HepG2 (cell line): ENCODE results near the gene CYP19A1. TPM values are rescaled to one million over a fixed set of nuclear protein-coding genes. Genes with fewer than 3 reads are reported as not detected.

Source experiments
- ATAC-seq: fragments of 200-7000 bp; cut with Tn5 transposase; 3 replicates; pipeline ENCODE4 v1.9.1; 2020; ENCODE audit warnings: mild to moderate bottlenecking, moderate library complexity
- BruUV-seq: library from RNA; stranded (reverse); fragments of 400-500 nt; replicated peaks from 2 replicates; lab custom pipeline; 2021; lab: Mats Ljungman, UMichigan
- CTCF ChIA-PET: fragments of 300-600 bp; formaldehyde crosslinking; extraction: SDS; loops from one replicate; lab custom pipeline; 2021; ENCODE audit warnings: low total read pairs, inconsistent platforms, low intra/inter-chr PET ratio; lab: Yijun Ruan, JAX
- POLR2A ChIA-PET: fragments of 350-600 bp; sonication (Branson Sonifier 250); formaldehyde crosslinking; loops from one replicate; lab custom pipeline; 2020; ENCODE audit warnings: antibody characterized with exemption, inconsistent platforms; lab: Yijun Ruan, JAX
- DNase-seq: peaks from one replicate; pipeline ENCODE4 v3.0.0-alpha.2; 2015; ENCODE audit warnings: low spot score
- FAIRE-seq: peaks from 3 replicates; lab custom pipeline; 2011; peaks lifted over from hg19 to GRCh38; lab: Jason Lieb, UNC
- H2AFZ ChIP-seq: one replicate; pipeline ENCODE4 v1.6.1; 2011; ENCODE audit warnings: low read length, inconsistent platforms
- H3K27ac ChIP-seq: fragments of 300-600 bp; 3 replicates; pipeline ENCODE4 v1.8.0; 2011; ENCODE audit warnings: mixed run types, mild to moderate bottlenecking, mixed read lengths, low read length, inconsistent platforms; ENCODE audit not compliant: insufficient read depth; ENCODE audit errors: extremely low read length
- H3K27me3 ChIP-seq, 2 experiments: fragments of 200-600 bp in 1 of 2; 2 replicates in 1 of 2; 3 replicates in 1 of 2; pipeline versions ENCODE4 v1.6.0 to v1.8.0; 2011; ENCODE audit warnings: low read length in 2 of 2, mild to moderate bottlenecking in 2 of 2, moderate library complexity in 2 of 2, inconsistent platforms in 1 of 2; ENCODE audit not compliant: insufficient read depth in 2 of 2, control insufficient read depth in 1 of 2
- H3K36me3 ChIP-seq, 2 experiments: fragments of 200-600 bp in 1 of 2; replicated peaks in 1 of 2; 2 replicates in 1 of 2; 3 replicates in 1 of 2; pipeline versions ENCODE4 v1.5.1 to v1.8.0; 2011; ENCODE audit warnings: low read length in 2 of 2, inconsistent platforms in 1 of 2; ENCODE audit not compliant: insufficient read depth in 2 of 2, control insufficient read depth in 1 of 2
- H3K4me1 ChIP-seq: 2 replicates; pipeline ENCODE4 v1.5.1; 2012; ENCODE audit warnings: low read length, inconsistent platforms; ENCODE audit not compliant: insufficient read depth
- H3K4me2 ChIP-seq: 2 replicates; pipeline ENCODE4 v1.6.0; 2011; ENCODE audit warnings: low read depth, low read length, inconsistent platforms
- H3K4me3 ChIP-seq, 3 experiments: fragments of 200-600 bp in 1 of 3; sonication (generic), shearing (Covaris generic) in 1 of 3; replicated peaks in 1 of 3; 2 replicates each; pipeline ENCODE4 v1.5.1; 2011 to 2016; ENCODE audit warnings: low read length in 3 of 3, inconsistent platforms in 2 of 3, low read depth in 2 of 3, mild to moderate bottlenecking in 2 of 3, control low read depth in 1 of 3, mixed read lengths in 1 of 3; ENCODE audit not compliant: insufficient read depth in 1 of 3
- H3K79me2 ChIP-seq: one replicate; pipeline ENCODE4 v1.6.1; 2011; ENCODE audit warnings: low read length, inconsistent platforms; ENCODE audit not compliant: insufficient read depth
- H3K9ac ChIP-seq: 2 replicates; pipeline ENCODE4 v1.6.0; 2011; ENCODE audit warnings: mild to moderate bottlenecking, low read depth, low read length, inconsistent platforms; ENCODE audit not compliant: insufficient read depth
- H3K9me3 ChIP-seq: 2 replicates; pipeline ENCODE4 v1.5.1; 2012; ENCODE audit warnings: mild to moderate bottlenecking, low read length
- H4K20me1 ChIP-seq: 2 replicates; pipeline ENCODE4 v1.6.0; 2011; ENCODE audit warnings: inconsistent platforms, mild to moderate bottlenecking, low read length, moderate library complexity; ENCODE audit not compliant: insufficient read depth
- CCAR2 ChIP-seq: fragments of 200-400 bp; formaldehyde crosslinking; optimal IDR thresholded peaks from 2 replicates; pipeline ENCODE3; 2018; ENCODE audit warnings: low read depth, mild to moderate bottlenecking, low read length, moderate library complexity
- KDM1A ChIP-seq: IDR thresholded peaks from 2 replicates; pipeline ENCODE4 v1.6.1; 2016; ENCODE audit warnings: missing compliant biosample characterization
- NFATC3 ChIP-seq: sonication (generic); formaldehyde crosslinking; IDR thresholded peaks from 2 replicates; pipeline ENCODE4 v1.5.1; 2020; ENCODE audit warnings: mild to moderate bottlenecking, missing genetic modification reagents
- NR2F6 ChIP-seq, 2 experiments: IDR thresholded peaks; 2 replicates each; pipeline ENCODE4 v1.6.1; 2016; ENCODE audit warnings: antibody characterized with exemption in 1 of 2, mild to moderate bottlenecking in 1 of 2
- XBP1 ChIP-seq: sonication (generic); formaldehyde crosslinking; IDR thresholded peaks from 2 replicates; pipeline ENCODE4 v1.5.0; 2020; ENCODE audit warnings: missing genetic modification reagents
- ZNF260 ChIP-seq: sonication (generic); formaldehyde crosslinking; IDR thresholded peaks from 2 replicates; pipeline ENCODE4 v1.4.0; 2020; ENCODE audit warnings: missing genetic modification reagents, low read depth, mild to moderate bottlenecking, borderline replicate concordance
- ZNF274 ChIP-seq: sonication (generic); formaldehyde crosslinking; IDR thresholded peaks from 2 replicates; pipeline ENCODE4 v1.5.1; 2020; ENCODE audit warnings: mild to moderate bottlenecking, missing genetic modification reagents
- ZNF768 ChIP-seq: sonication (generic); formaldehyde crosslinking; IDR thresholded peaks from 2 replicates; pipeline ENCODE4 v1.4.0; 2020; ENCODE audit warnings: missing genetic modification reagents
- WGBS: methylation state at CpG from one replicate; pipeline ENCODE4 v1.1.6; 2017; ENCODE audit warnings: low lambda C conversion rate; 5-methylcytosine and 5-hydroxymethylcytosine counted together
- in situ Hi-C: cut with HindIII; loops from 2 replicates; pipeline ENCODE4 v1.10.0; 2017; ENCODE audit warnings: low pct_unique_long_range_greater_than_20kb; ENCODE audit not compliant: extremely low pct_ligation_motif_present
- intact Hi-C: fragments of 100-400 bp; cut with micrococcal nuclease; formaldehyde crosslinking; loops from one replicate; pipeline ENCODE4 v1.10.0; 2022; ENCODE audit not compliant: unreplicated experiment
- polyA plus RNA-seq, 8 experiments: library from polyadenylated mRNA; depleted of rRNA in 3 of 8; stranded (reverse) in 7 of 8; unstranded in 1 of 8; fragments of >200 nt; fragmentation: Illumina TruSeq in 4 of 8; extraction: Trizol in 4 of 8; gene quantifications; 2 replicates each; pipeline versions ENCODE4 v1.2.1 to v1.2.3, GENCODE V29; 2011 to 2016; ENCODE audit warnings: low read depth in 4 of 8, missing spikeins in 1 of 8, mixed read lengths in 1 of 8; ENCODE audit not compliant: insufficient read depth in 1 of 8
- total RNA-seq, 5 experiments: library from RNA; depleted of rRNA; stranded (reverse); fragments of >200 nt; fragmentation: Illumina TruSeq; extraction: Trizol; gene quantifications; 2 replicates each; pipeline ENCODE4 v1.2.3, GENCODE V29; 2016; ENCODE audit warnings: low read depth in 1 of 5

CYP19A1 gene
- total and polyA plus RNA-seq, 2 of the 13 experiments (the other 11 are each of a cell fraction or from before 2014, with no cell fraction given) = 10.9 to 23.0 TPM

- ATAC-seq = no peak
- H3K4me2 ChIP-seq = no peak overlapping the region
- in situ Hi-C loops = no loop called here
- ChIA-PET POLR2A (no interaction called here), CTCF (no interaction called here)
- no peaks in the 10 kb centered on the region for H3K36me3 ChIP-seq
- intact Hi-C loops = no loop called here
- no peak overlapping the region for H3K9ac ChIP-seq
- peaks cover 3% of the 10 kb centered on the region; the same call in 1 of the 2 replicates for H4K20me1 ChIP-seq
- no peak overlapping the region for H3K4me3 ChIP-seq
- BruUV-seq = no TSS peak
- no peak for TF ChIP-seq XBP1 (CRISPR knock-in tag)
- TF ChIP-seq NFATC3 (CRISPR knock-in tag) = no peak
- no peak for DNase-seq
- FAIRE-seq = no peak
- no peak overlapping the region for H2AFZ ChIP-seq
- no peak overlapping the region for H3K27ac ChIP-seq
- 72% methylated on average over 12 of the region's 12 CpGs for WGBS
- peaks cover 13% of the 10 kb centered on the region for H3K4me1 ChIP-seq
- H3K9me3 ChIP-seq = no peaks in the 10 kb centered on the region
- no peaks in the 10 kb centered on the region for H3K27me3 ChIP-seq
- no peaks in the 10 kb centered on the region for H3K79me2 ChIP-seq
Measured at GRCh38 chr15:51185213-51186159, 152.9 kb downstream of the CYP19A1 start.

DNA sequence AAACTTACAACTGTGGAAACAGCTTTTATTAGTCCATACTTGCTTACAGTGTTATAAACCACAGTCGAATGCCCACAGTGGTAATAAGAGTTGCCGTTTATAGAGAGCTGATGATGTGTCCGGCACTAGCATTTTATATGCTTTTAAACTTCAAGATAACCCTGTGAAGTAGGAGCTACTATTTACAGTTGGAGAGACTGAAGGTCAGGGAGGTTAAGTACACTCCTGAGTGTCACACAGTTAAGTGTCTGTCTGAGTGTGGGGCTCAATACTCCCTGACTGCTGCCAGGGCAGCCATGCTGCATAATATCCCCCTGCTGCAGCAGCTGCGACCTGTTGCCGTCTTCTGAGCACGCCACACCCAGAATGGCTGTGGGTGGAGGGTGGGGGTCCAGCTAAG lies 153.8 kb downstream of the CYP19A1 start:
- Histone ChIP-seq H3K9ac (no peak overlapping the region), H4K20me1 (peaks cover 3% of the 10 kb centered on the region; the same call in 1 of the 2 replicates), H3K27ac (no peak overlapping the region), H3K79me2 (no peaks in the 10 kb centered on the region), H3K4me3 (no peak overlapping the region), H3K9me3 (no peaks in the 10 kb centered on the region), H3K4me2 (no peak overlapping the region), H3K36me3 (no peaks in the 10 kb centered on the region), H3K27me3 (no peaks in the 10 kb centered on the region), H3K4me1 (peaks cover 6% of the 10 kb centered on the region; the same call in 1 of the 2 replicates), H2AFZ (no peak overlapping the region)
- intact Hi-C loops = no loop called here
- FAIRE-seq (no peak), DNase-seq (no peak), ATAC-seq (no peak; the same call in 2 of the 3 replicates)
- CTCF ChIA-PET = no interaction called here
- in situ Hi-C loops = no loop called here
- TF ChIP-seq NR2F6 (IDR thresholded peaks at IDR 0.05) (0 out of 2 replicates have a peak, but pooled peaks have one; percentile 24), NR2F6 (CRISPR knock-in tag; IDR thresholded peaks at IDR 0.05) (no peak), ZNF274 (CRISPR knock-in tag) (no peak), CCAR2 (no peak), ZNF768 (CRISPR knock-in tag) (peak; percentile 49), KDM1A (CRISPR knock-in tag) (no peak), ZNF260 (no peak)
- WGBS = 51% methylated on average over 6 of the region's 6 CpGs
- BruUV-seq = no TSS peak
- POLR2A ChIA-PET = no interaction called here
